ENCODE results near the gene WASF1.

GRCh38 chr6:110216140-110216539 is 36.7 kb upstream of the WASF1 start:
- TF ChIP-seq CTCF (conservative IDR thresholded peaks at IDR 0.05 in 1 of 2, IDR thresholded peaks at IDR 0.05 in 1 of 2; ENCODE audit: extremely low read depth in 1 of 2, insufficient read depth in 1 of 2, low read depth in 1 of 2, low read length in 2 of 2) (no peak), EZH2 (IDR thresholded peaks at IDR 0.05; ENCODE audit: borderline replicate concordance, low read length) (no peak)

Measured in mammary epithelial cell (primary cell).